OCI-LY1 (cell line): ENCODE data around the gene DDI1.

Source experiments
- H2AFZ ChIP-seq: fragments of 200-600 bp; sonication (generic), shearing (Covaris generic); 2 replicates; pipeline ENCODE4 v1.6.0; 2014; ENCODE audit warnings: antibody characterized with exemption, mild to moderate bottlenecking, low read length
- H3F3A ChIP-seq: fragments of 200-600 bp; sonication (generic), shearing (Covaris generic); 2 replicates; pipeline ENCODE4 v1.6.0; 2014; ENCODE audit warnings: mild to moderate bottlenecking, antibody characterized with exemption, low read length, moderate library complexity; ENCODE audit not compliant: insufficient read depth
- H3K27ac ChIP-seq: fragments of 200-600 bp; sonication (generic); 2 replicates; pipeline ENCODE4 v1.5.1; 2014; ENCODE audit warnings: low read length, mixed run types, mild to moderate bottlenecking, low read depth; ENCODE audit not compliant: poor library complexity, severe bottlenecking
- H3K27me3 ChIP-seq: fragments of 200-600 bp; sonication (generic); 2 replicates; pipeline ENCODE4 v1.6.0; 2014; ENCODE audit warnings: antibody characterized with exemption, mild to moderate bottlenecking, low read length, moderate library complexity; ENCODE audit not compliant: insufficient read depth
- H3K36me3 ChIP-seq: fragments of 200-600 bp; sonication (generic); 2 replicates; pipeline ENCODE4 v1.6.1; 2014; ENCODE audit warnings: mild to moderate bottlenecking, antibody characterized with exemption, low read length, moderate library complexity, mixed read lengths; ENCODE audit not compliant: insufficient read depth
- H3K4me1 ChIP-seq: fragments of 200-600 bp; sonication (generic); 2 replicates; pipeline ENCODE4 v1.5.1; 2014; ENCODE audit warnings: mild to moderate bottlenecking, low read length, moderate library complexity; ENCODE audit not compliant: insufficient read depth, severe bottlenecking
- H3K4me2 ChIP-seq: fragments of 200-600 bp; sonication (generic), shearing (Covaris generic); 2 replicates; pipeline ENCODE4 v1.6.1; 2014; ENCODE audit warnings: low read length
- H3K4me3 ChIP-seq: fragments of 200-600 bp; sonication (generic); 2 replicates; pipeline ENCODE4 v1.5.1; 2014; ENCODE audit warnings: low read length, low read depth, mild to moderate bottlenecking, mixed read lengths; ENCODE audit not compliant: poor library complexity, severe bottlenecking
- H3K79me2 ChIP-seq: fragments of 200-600 bp; shearing (Covaris generic); 2 replicates; pipeline ENCODE4 v1.6.1; 2016; ENCODE audit warnings: mixed run types, low read length, mixed read lengths; ENCODE audit not compliant: insufficient read depth
- H3K9ac ChIP-seq: fragments of 200-600 bp; sonication (generic), shearing (Covaris generic); 2 replicates; pipeline ENCODE4 v1.6.1; 2014; ENCODE audit warnings: mild to moderate bottlenecking, low read length, mixed read lengths
- H3K9me2 ChIP-seq: fragments of 200-600 bp; sonication (generic), shearing (Covaris generic); 2 replicates; pipeline ENCODE4 v1.6.1; 2014; ENCODE audit warnings: low read depth, mild to moderate bottlenecking, low read length, mixed read lengths
- H3K9me3 ChIP-seq: fragments of 200-600 bp; shearing (Covaris generic); 2 replicates; pipeline ENCODE4 v1.6.1; 2014; ENCODE audit warnings: low read length, mixed read lengths
- H4K20me1 ChIP-seq: fragments of 200-600 bp; sonication (generic), shearing (Covaris generic); 2 replicates; pipeline ENCODE4 v1.6.0; 2016; ENCODE audit warnings: mild to moderate bottlenecking, low read length; ENCODE audit not compliant: insufficient read depth
- EZH2 ChIP-seq: fragments of 200-600 bp; sonication (generic), shearing (Covaris generic); IDR thresholded peaks from 2 replicates; pipeline ENCODE4 v1.8.0; 2017; ENCODE audit warnings: borderline replicate concordance, mixed run types, mild to moderate bottlenecking, antibody characterized with exemption, low read length, moderate library complexity, mixed read lengths
- TF ChIP-seq, protein P1 (sequence below): fragments of 200-600 bp; sonication (generic), shearing (Covaris generic); IDR thresholded peaks from 2 replicates; pipeline ENCODE4 v1.5.1; 2017; ENCODE audit warnings: mild to moderate bottlenecking, antibody characterized with exemption, low read length, moderate library complexity, mixed read lengths

DDI1 gene

DNA sequence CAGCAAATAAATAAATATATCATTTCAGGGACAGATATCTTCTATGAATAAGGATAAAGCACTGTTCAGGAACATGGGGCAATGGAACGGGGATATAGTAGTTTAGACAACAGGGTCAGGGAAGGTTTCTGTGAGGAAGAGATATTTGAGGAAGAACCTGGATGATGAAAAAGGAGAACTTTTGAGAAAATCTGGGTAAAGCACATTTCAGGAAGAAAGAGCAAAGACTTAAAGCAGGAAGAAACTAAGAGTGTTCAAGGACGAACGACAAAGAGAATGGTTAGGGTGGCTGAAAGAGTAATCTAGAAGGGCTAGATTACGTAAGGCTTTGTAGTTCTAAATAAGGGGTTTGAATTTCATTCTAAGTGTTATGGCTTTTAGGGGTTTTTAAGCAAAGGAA, 12.7 kb downstream of the DDI1 start:
- no peaks in the 10 kb centered on the region for H3K36me3 ChIP-seq
- no peaks in the 10 kb centered on the region for H3K79me2 ChIP-seq
- H3F3A ChIP-seq, result no peaks in the 10 kb centered on the region
- H3K9me3 ChIP-seq, result no peaks in the 10 kb centered on the region
- H3K4me2 ChIP-seq, result no peak overlapping the region
- no peak overlapping the region for H3K27ac ChIP-seq
- no peaks in the 10 kb centered on the region for H3K9me2 ChIP-seq
- no peak overlapping the region for H3K9ac ChIP-seq
- H3K4me3 ChIP-seq, result no peak overlapping the region
- no peaks in the 10 kb centered on the region for H4K20me1 ChIP-seq
- no peak for TF ChIP-seq EZH2
- TF ChIP-seq, protein P1, sequence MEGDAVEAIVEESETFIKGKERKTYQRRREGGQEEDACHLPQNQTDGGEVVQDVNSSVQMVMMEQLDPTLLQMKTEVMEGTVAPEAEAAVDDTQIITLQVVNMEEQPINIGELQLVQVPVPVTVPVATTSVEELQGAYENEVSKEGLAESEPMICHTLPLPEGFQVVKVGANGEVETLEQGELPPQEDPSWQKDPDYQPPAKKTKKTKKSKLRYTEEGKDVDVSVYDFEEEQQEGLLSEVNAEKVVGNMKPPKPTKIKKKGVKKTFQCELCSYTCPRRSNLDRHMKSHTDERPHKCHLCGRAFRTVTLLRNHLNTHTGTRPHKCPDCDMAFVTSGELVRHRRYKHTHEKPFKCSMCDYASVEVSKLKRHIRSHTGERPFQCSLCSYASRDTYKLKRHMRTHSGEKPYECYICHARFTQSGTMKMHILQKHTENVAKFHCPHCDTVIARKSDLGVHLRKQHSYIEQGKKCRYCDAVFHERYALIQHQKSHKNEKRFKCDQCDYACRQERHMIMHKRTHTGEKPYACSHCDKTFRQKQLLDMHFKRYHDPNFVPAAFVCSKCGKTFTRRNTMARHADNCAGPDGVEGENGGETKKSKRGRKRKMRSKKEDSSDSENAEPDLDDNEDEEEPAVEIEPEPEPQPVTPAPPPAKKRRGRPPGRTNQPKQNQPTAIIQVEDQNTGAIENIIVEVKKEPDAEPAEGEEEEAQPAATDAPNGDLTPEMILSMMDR, result no peak
- no peak overlapping the region for H2AFZ ChIP-seq
- no peaks in the 10 kb centered on the region for H3K27me3 ChIP-seq
- no peaks in the 10 kb centered on the region for H3K4me1 ChIP-seq

DNA sequence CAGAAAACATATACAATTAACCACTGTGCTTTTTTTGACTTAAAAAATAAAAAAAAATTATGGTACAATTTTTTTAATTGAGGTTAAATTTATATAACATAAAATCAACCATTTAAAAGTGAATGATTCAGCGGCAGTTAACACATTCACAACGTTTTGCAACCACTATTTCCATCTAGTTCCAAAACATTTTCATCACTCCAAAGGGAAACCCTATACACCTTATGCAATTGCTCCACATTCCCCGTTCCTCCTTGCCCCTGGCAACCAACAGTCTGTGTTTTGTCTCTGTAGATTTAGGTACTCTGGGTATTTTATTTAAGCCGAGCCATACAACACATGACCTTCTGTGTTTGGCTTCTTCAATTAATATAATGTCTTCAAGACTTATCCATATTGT, 15.3 kb downstream of the DDI1 start:
- Histone ChIP-seq H3K9ac (no peak overlapping the region), H4K20me1 (no peaks in the 10 kb centered on the region), H3K27me3 (no peaks in the 10 kb centered on the region), H3K36me3 (no peaks in the 10 kb centered on the region), H3K4me1 (no peaks in the 10 kb centered on the region), H3K9me3 (no peaks in the 10 kb centered on the region), H3F3A (no peaks in the 10 kb centered on the region), H2AFZ (no peak overlapping the region), H3K9me2 (no peaks in the 10 kb centered on the region), H3K4me2 (no peak overlapping the region), H3K4me3 (no peak overlapping the region), H3K79me2 (no peaks in the 10 kb centered on the region), H3K27ac (no peak overlapping the region)
- no peak for TF ChIP-seq EZH2
- TF ChIP-seq, protein P1, result no peak

DNA sequence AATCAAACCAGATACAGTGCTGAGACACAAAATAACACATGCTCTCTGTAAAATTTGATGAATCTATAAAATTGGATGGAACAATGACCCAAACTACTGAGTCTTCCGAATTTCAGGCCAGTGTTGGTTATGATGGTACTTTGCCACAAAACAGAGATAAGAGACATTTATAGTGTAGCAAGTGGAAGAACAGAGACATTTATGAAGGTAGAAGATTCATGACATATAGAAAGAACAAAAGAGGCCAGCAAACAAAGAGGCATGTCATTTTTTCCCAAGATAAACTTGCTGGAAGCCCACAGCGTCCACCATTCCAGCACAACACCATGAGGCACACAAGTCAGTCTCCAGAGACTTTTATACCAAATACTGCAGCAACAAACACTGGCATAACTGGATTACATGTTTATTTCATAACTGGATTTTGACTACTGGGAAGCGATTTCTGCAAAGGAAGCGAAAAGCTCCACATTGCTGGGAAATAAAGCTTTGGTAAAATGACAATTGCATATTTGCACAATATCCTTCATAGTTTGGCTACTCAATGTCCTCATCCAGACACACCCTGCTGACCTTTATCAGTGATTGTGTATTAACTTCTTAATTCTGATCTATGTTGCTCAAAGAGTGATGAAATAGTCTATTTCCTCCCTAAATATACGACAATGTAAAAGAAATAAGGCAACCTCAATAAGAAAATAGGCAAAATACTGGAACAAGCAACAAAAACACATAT, 17.5 kb downstream of the DDI1 start:
- Histone ChIP-seq H2AFZ (no peak overlapping the region), H3K4me1 (no peaks in the 10 kb centered on the region), H3K4me2 (no peak overlapping the region), H3K4me3 (no peak overlapping the region), H3K36me3 (no peaks in the 10 kb centered on the region), H3K9me3 (no peaks in the 10 kb centered on the region), H3K9ac (no peak overlapping the region), H4K20me1 (no peaks in the 10 kb centered on the region), H3K27ac (no peak overlapping the region), H3K27me3 (no peaks in the 10 kb centered on the region), H3F3A (no peaks in the 10 kb centered on the region), H3K79me2 (no peaks in the 10 kb centered on the region), H3K9me2 (no peaks in the 10 kb centered on the region)
- TF ChIP-seq, protein P1, result no peak
- no peak for TF ChIP-seq EZH2
